ENCODE results near the gene MANEA.

DNA sequence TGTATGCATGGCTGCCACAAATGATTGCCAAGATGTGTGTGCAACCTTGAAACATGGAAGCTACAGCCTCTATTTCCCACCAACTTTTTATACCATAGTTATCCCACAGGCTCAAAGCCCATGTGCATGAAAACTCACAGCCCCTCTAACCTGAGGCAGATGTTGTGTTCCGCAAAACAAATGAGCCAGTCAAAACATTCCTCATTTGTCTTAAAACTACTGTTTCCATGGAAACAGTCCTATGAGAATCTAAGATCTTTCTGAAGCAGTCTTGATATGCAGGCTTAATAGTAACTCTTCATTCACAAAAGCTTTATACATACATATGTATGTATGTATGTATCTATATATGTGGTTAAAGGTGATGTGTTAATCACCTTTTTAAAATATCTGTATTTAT is 31.2 kb upstream of the MANEA start:
- TF ChIP-seq CTCF (conservative IDR thresholded peaks at IDR 0.05; ENCODE audit: low read depth, low read length), result no peak
- no peak for TF ChIP-seq EZH2 (IDR thresholded peaks at IDR 0.05; ENCODE audit: borderline replicate concordance, low read depth, low read length, poor library complexity, severe bottlenecking)
